H9 (cell line): ENCODE results near the gene TYSND1. TPM values are rescaled to one million over a fixed set of nuclear protein-coding genes. Genes with fewer than 3 reads are reported as not detected.

ENCODE experiments used
- DNase-seq: peaks from one replicate; pipeline ENCODE4 v3.0.0-alpha.2; 2017
- H2AFZ ChIP-seq: one replicate; pipeline ENCODE4 v1.6.1; 2013; ENCODE audit warnings: mild to moderate bottlenecking, low read length, control low read depth, moderate library complexity
- H2AK5ac ChIP-seq: 2 replicates; pipeline ENCODE4 v1.6.1; 2013; ENCODE audit warnings: low read length, control low read depth, mixed read lengths; ENCODE audit not compliant: insufficient read length
- H2BK120ac ChIP-seq: one replicate; pipeline ENCODE4 v1.6.1; 2013; ENCODE audit warnings: low read depth, mild to moderate bottlenecking, low read length, control low read depth, inconsistent platforms; ENCODE audit not compliant: poor library complexity, severe bottlenecking
- H2BK12ac ChIP-seq: 2 replicates; pipeline ENCODE4 v1.6.1; 2013; ENCODE audit warnings: low read length, control low read depth, mixed read lengths, low read depth; ENCODE audit not compliant: insufficient read length
- H2BK15ac ChIP-seq: 2 replicates; pipeline ENCODE4 v1.6.1; 2013; ENCODE audit warnings: low read depth, low read length, control low read depth
- H2BK20ac ChIP-seq: one replicate; pipeline ENCODE4 v1.6.1; 2013; ENCODE audit warnings: low read depth, mild to moderate bottlenecking, low read length, control low read depth, inconsistent platforms; ENCODE audit not compliant: poor library complexity, severe bottlenecking
- H2BK5ac ChIP-seq: 2 replicates; pipeline ENCODE4 v1.6.1; 2013; ENCODE audit warnings: low read length, control low read depth, mixed read lengths; ENCODE audit not compliant: insufficient read length
- H3K14ac ChIP-seq: 2 replicates; pipeline ENCODE4 v1.6.1; 2013; ENCODE audit warnings: low read length, control low read depth; ENCODE audit not compliant: insufficient read depth
- H3K18ac ChIP-seq: 2 replicates; pipeline ENCODE4 v1.6.1; 2013; ENCODE audit warnings: low read depth, mild to moderate bottlenecking, mixed read lengths, low read length, control low read depth; ENCODE audit not compliant: insufficient read length
- H3K23ac ChIP-seq: 2 replicates; pipeline ENCODE4 v1.6.1; 2013; ENCODE audit warnings: low read length, control low read depth, mixed read lengths, low read depth; ENCODE audit not compliant: insufficient read length
- H3K23me2 ChIP-seq: 2 replicates; pipeline ENCODE4 v1.6.1; 2013; ENCODE audit warnings: low read depth, mild to moderate bottlenecking, mixed read lengths, low read length, control low read depth; ENCODE audit not compliant: insufficient read length, poor library complexity, severe bottlenecking
- H3K27ac ChIP-seq: 2 replicates; pipeline ENCODE4 v1.5.1; 2013; ENCODE audit warnings: low read length, control low read depth, mixed read lengths, low read depth; ENCODE audit not compliant: insufficient read length
- H3K27me3 ChIP-seq: 2 replicates; pipeline ENCODE4 v1.6.1; 2013; ENCODE audit warnings: low read length, control low read depth, inconsistent platforms; ENCODE audit not compliant: insufficient read depth
- H3K4ac ChIP-seq: 2 replicates; pipeline ENCODE4 v1.6.1; 2013; ENCODE audit warnings: low read depth, mild to moderate bottlenecking, control low read depth, inconsistent platforms, low read length, moderate library complexity
- H3K4me1 ChIP-seq: 2 replicates; pipeline ENCODE4 v1.6.1; 2013; ENCODE audit warnings: low read length, control low read depth, inconsistent platforms; ENCODE audit not compliant: insufficient read depth
- H3K4me2 ChIP-seq: 2 replicates; pipeline ENCODE4 v1.6.1; 2013; ENCODE audit warnings: low read length, control low read depth, mixed read lengths; ENCODE audit not compliant: insufficient read length, insufficient read depth
- H3K56ac ChIP-seq: 2 replicates; pipeline ENCODE4 v1.6.1; 2013; ENCODE audit warnings: low read depth, mild to moderate bottlenecking, mixed read lengths, low read length, control low read depth; ENCODE audit not compliant: insufficient read length
- H3K79me1 ChIP-seq: 2 replicates; pipeline ENCODE4 v1.6.1; 2013; ENCODE audit warnings: low read depth, mild to moderate bottlenecking, moderate library complexity, low read length, control low read depth, inconsistent platforms; ENCODE audit not compliant: insufficient read depth, poor library complexity, severe bottlenecking
- H3K79me2 ChIP-seq: 2 replicates; pipeline ENCODE4 v1.6.1; 2013; ENCODE audit warnings: low read length, control low read depth, inconsistent platforms; ENCODE audit not compliant: insufficient read depth
- H3K9ac ChIP-seq: 2 replicates; pipeline ENCODE4 v1.6.1; 2013; ENCODE audit warnings: low read length, control low read depth, mixed read lengths; ENCODE audit not compliant: insufficient read length; ENCODE audit errors: extremely low read depth
- H3K9me3 ChIP-seq: one replicate; pipeline ENCODE4 v1.6.1; 2013; ENCODE audit warnings: low read depth, low read length, inconsistent platforms; ENCODE audit not compliant: control insufficient read depth
- H3T11ph ChIP-seq: one replicate; pipeline ENCODE4 v1.6.1; 2013; ENCODE audit warnings: mild to moderate bottlenecking, low read length, control low read depth, inconsistent platforms
- H4K20me1 ChIP-seq: one replicate; pipeline ENCODE4 v1.6.1; 2013; ENCODE audit not compliant: control insufficient read depth, insufficient read length, insufficient read depth
- H4K5ac ChIP-seq: 2 replicates; pipeline ENCODE4 v1.6.1; 2013; ENCODE audit warnings: low read depth, mild to moderate bottlenecking, mixed read lengths, low read length, control low read depth; ENCODE audit not compliant: insufficient read length
- H4K8ac ChIP-seq: replicated peaks from 2 replicates; pipeline ENCODE4 v1.6.1; 2013; ENCODE audit warnings: low read length, control low read depth, mixed read lengths, low read depth; ENCODE audit not compliant: insufficient read length
- H4K91ac ChIP-seq: 2 replicates; pipeline ENCODE4 v1.6.1; 2013; ENCODE audit warnings: low read depth, mild to moderate bottlenecking, moderate library complexity, mixed read lengths, low read length, control low read depth; ENCODE audit not compliant: insufficient read length
- H3K27ac Mint-ChIP-seq, 3 experiments: 2 replicates in 2 of 3; 3 replicates in 1 of 3; pipeline ENCODE4 v1.8.0; 2020 to 2021; ENCODE audit warnings: mixed read lengths in 3 of 3, mild to moderate bottlenecking in 1 of 3, moderate library complexity in 1 of 3
- H3K27me3 Mint-ChIP-seq: 2 replicates; pipeline ENCODE4 v1.8.0; 2021; ENCODE audit warnings: low read depth, mild to moderate bottlenecking, moderate library complexity, mixed read lengths
- H3K36me3 Mint-ChIP-seq, 3 experiments: 2 replicates in 2 of 3; 3 replicates in 1 of 3; pipeline ENCODE4 v1.8.0; 2020 to 2021; ENCODE audit warnings: low read depth in 3 of 3, mixed read lengths in 3 of 3; ENCODE audit not compliant: insufficient read depth in 1 of 3
- H3K4me1 Mint-ChIP-seq, 2 experiments: 2 replicates each; pipeline ENCODE4 v1.8.0; 2020; ENCODE audit warnings: mixed read lengths in 2 of 2
- H3K4me3 Mint-ChIP-seq, 2 experiments: 2 replicates in 1 of 2; 3 replicates in 1 of 2; pipeline ENCODE4 v1.8.0; 2020 to 2021; ENCODE audit warnings: mild to moderate bottlenecking in 2 of 2, mixed read lengths in 2 of 2, moderate library complexity in 1 of 2
- H3K9me3 Mint-ChIP-seq, 2 experiments: 2 replicates in 1 of 2; 3 replicates in 1 of 2; pipeline ENCODE4 v1.8.0; 2020; ENCODE audit warnings: mild to moderate bottlenecking in 2 of 2, mixed read lengths in 2 of 2, moderate library complexity in 1 of 2
- CTCF ChIP-seq: fragments of 200-600 bp; sonication (generic); conservative IDR thresholded peaks from 3 replicates; pipeline ENCODE4 v1.8.0; 2021; ENCODE audit warnings: antibody characterized with exemption, mild to moderate bottlenecking
- WGBS: extraction: QIAGEN DNeasy Blood & Tissue Kit; methylation state at CpG from one replicate; pipeline ENCODE4 v1.1.7; 2013; ENCODE audit warnings: missing lambda C conversion rate, low lambda C conversion rate, mixed read lengths; ENCODE audit not compliant: insufficient read length; ENCODE audit errors: extremely low coverage; 5-methylcytosine and 5-hydroxymethylcytosine counted together
- long read RNA-seq: library from polyadenylated mRNA; unstranded; transcript quantifications from one replicate; pipeline ENCODE4 v2.0.0, GENCODE V29; 2020
- total RNA-seq: library from RNA; stranded (reverse); gene quantifications from 2 replicates; pipeline ENCODE4 v1.2.1, GENCODE V29; 2021

Gene TYSND1
- total RNA-seq: 12.8 and 13.4 TPM in 2 replicates
- long read RNA-seq, transcript TYSND1-201 (4 exons, 3,644 nt): major isoform, 9 of 20 reads
- long read RNA-seq, transcript TYSND1-203 (4 exons, 2,620 nt): major isoform, 9 of 20 reads
- long read RNA-seq, partial matches to known transcripts: 1 of 20 reads
- long read RNA-seq, other reads (novel, unspliced or antisense): 1 of 20 reads

GRCh38 chr10:70146489-70147258 lies at the start of gene TYSND1:
TYSND1 (minus strand) TSS chr10:70146700; CDS start chr10:70146586, 114 bp downstream.
- no CpG with 5 or more reads among the region's 39 CpGs for WGBS
- H3K14ac ChIP-seq: peak within 1 kb of the TSS; percentile 85
- H3K4me2 ChIP-seq: peak within 1 kb of the TSS; percentile 68
- no peak within 1 kb of the TSS for H4K8ac ChIP-seq
- no peaks in the 10 kb centered on the region for H3K9me3 ChIP-seq
- no peak within 1 kb of the TSS for H2BK15ac ChIP-seq
- no peak within 1 kb of the TSS for H2BK12ac ChIP-seq
- Mint-ChIP-seq H3K9me3 (no peaks in the 10 kb centered on the region), H3K27ac (peak within 1 kb of the TSS; percentile 91 to 98 (median 96)), H3K4me1 (peaks cover 11 to 13% of the 10 kb centered on the region in 2 experiments), H3K27me3 (no peaks in the 10 kb centered on the region), H3K4me3 (peak within 1 kb of the TSS; percentile 76 to 88), H3K36me3 (peaks cover 9 to 17% (median 16%) of the 10 kb centered on the region in 3 experiments)
- no peak within 1 kb of the TSS for H4K5ac ChIP-seq
- H3K23ac ChIP-seq: no peak within 1 kb of the TSS
- H2BK5ac ChIP-seq: no peak within 1 kb of the TSS
- H3K18ac ChIP-seq: peak within 1 kb of the TSS; percentile 74
- no peak within 1 kb of the TSS for H3K27ac ChIP-seq
- H3K27me3 ChIP-seq: no peaks in the 10 kb centered on the region
- H4K91ac ChIP-seq: no peak within 1 kb of the TSS
- no peak within 1 kb of the TSS for H2BK120ac ChIP-seq
- no peak within 1 kb of the TSS for H2AK5ac ChIP-seq
- no peak within 1 kb of the TSS for H2BK20ac ChIP-seq
- no peaks in the 10 kb centered on the region for H3K79me1 ChIP-seq
- H3T11ph ChIP-seq: no peak within 1 kb of the TSS
- H3K4ac ChIP-seq: no peak within 1 kb of the TSS
- peak within 1 kb of the TSS; percentile 62 for H3K9ac ChIP-seq
- H3K79me2 ChIP-seq: no peaks in the 10 kb centered on the region
- peak; percentile 99 for DNase-seq
- TF ChIP-seq CTCF: peak; percentile 59
- no peaks in the 10 kb centered on the region for H4K20me1 ChIP-seq
- H3K23me2 ChIP-seq: peaks cover 14% of the 10 kb centered on the region
- no peak within 1 kb of the TSS for H2AFZ ChIP-seq
- H3K4me1 ChIP-seq: 0 out of 2 replicates have a peak, but pooled peaks cover 3% of the 10 kb centered on the region
- no peak within 1 kb of the TSS for H3K56ac ChIP-seq
